ENCODE results near the gene HERC2. TPM values are rescaled to one million over a fixed set of nuclear protein-coding genes. Genes with fewer than 3 reads are reported as not detected.
"Not testable (repeated sequence)": the region's sequence is repeated elsewhere in the genome, so short reads cannot be mapped to it uniquely, and the experiment has no call there.

HERC2 gene
- total and polyA plus RNA-seq, 2 of the 4 experiments (the other 2 are of a cell fraction): 20.8 to 28.9 TPM

DNA sequence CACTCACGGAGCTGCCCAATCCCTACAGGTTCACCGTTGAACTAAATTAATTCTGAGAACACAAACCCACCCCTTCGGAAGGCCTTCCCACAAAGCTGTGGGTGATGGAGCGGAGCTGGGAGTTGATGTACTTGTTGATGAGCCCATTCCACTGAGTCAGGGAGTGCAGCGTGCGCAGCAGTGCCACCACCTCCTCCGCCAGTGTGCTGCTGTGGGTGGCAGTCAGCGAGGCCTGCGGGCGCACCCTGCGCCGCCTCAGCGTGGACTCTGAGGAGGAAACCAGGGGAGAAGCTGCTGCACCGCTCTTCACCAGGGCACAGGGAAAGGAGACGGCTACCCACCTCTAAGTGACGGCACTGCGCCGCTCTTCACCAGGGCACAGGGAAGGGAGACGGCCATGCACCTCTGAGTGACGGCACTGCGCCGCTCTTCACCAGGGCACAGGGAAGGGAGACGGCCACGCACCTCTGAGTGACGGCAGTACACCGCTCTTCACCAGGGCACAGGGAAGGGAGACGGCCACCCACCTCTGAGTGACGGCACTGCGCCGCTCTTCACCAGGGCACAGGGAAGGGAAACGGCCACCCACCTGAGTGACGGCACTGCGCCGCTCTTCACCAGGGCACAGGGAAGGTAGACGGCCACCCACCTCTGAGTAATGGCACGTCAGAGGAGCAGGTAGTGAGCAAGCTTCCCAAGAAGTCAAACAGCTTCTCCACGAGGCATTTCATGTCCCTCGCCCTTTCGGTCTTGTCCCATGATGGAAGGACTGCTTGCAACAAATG, 107.8 kb downstream of the HERC2 start:
- H2AK9ac ChIP-seq (replicated peaks; ENCODE audit: low read depth, low read length, poor library complexity); H3K27me3 ChIP-seq (ENCODE audit: control insufficient read depth, insufficient read depth, low read length); H3K14ac ChIP-seq (replicated peaks; ENCODE audit: low read depth, low read length); POLR2A ChIA-PET (ENCODE audit: unreplicated experiment); CTCF ChIA-PET; in situ Hi-C loops (cut with MboI; ENCODE audit: low sequenced_read_pairs); H3K4me1 ChIP-seq (ENCODE audit: control insufficient read depth, insufficient read depth, low read length); H3K56ac ChIP-seq (ENCODE audit: extremely low read depth, insufficient read depth, low read length); DNase-seq; H2BK120ac ChIP-seq (ENCODE audit: low read depth, low read length); H3K18ac ChIP-seq (ENCODE audit: low read depth, low read length); H3K79me1 ChIP-seq (ENCODE audit: low read depth in 1 of 2, low read length in 2 of 2); H3K4ac ChIP-seq (ENCODE audit: low read depth, low read length); H3K9me1 ChIP-seq (ENCODE audit: insufficient read depth, low read length); dilution Hi-C loops (cut with HindIII; ENCODE audit: low sequenced_read_pairs, unreplicated experiment); H4K5ac ChIP-seq (ENCODE audit: low read depth, low read length); intact Hi-C loops (cut with micrococcal nuclease); H3K27ac ChIP-seq (ENCODE audit: insufficient read depth, low read length); H2BK15ac ChIP-seq (ENCODE audit: low read depth, low read length); H4K8ac ChIP-seq (ENCODE audit: low read depth in 2 of 2, low read length in 2 of 2); H2AK5ac ChIP-seq (ENCODE audit: low read depth, low read length); H2BK5ac ChIP-seq (ENCODE audit: low read depth, low read length, poor library complexity, severe bottlenecking); H3K23ac ChIP-seq (ENCODE audit: low read depth, low read length); H3K9ac ChIP-seq (ENCODE audit: low read depth, low read length); H4K91ac ChIP-seq (ENCODE audit: insufficient read depth, low read depth, low read length); BruUV-seq (replicated peaks); ATAC-seq (ENCODE audit: low read depth); H4K20me1 ChIP-seq (ENCODE audit: insufficient read depth, low read length); H3K4me2 ChIP-seq (ENCODE audit: low read depth, low read length); H2BK20ac ChIP-seq (ENCODE audit: low read depth, low read length); H3K9me3 ChIP-seq (ENCODE audit: control insufficient read depth, insufficient read depth, low read length); H3K4me3 ChIP-seq (ENCODE audit: insufficient read depth, low read depth, low read length); H2AFZ ChIP-seq (replicated peaks; ENCODE audit: low read length, poor library complexity): not testable (repeated sequence)
- H3K36me3 ChIP-seq (ENCODE audit: control insufficient read depth, insufficient read depth, low read length): peaks cover 28% of the 10 kb centered on the region
- 98% methylated on average over 8 of the region's 39 CpGs; no CpG with 5 or more reads in 1 of the 2 experiments for WGBS, 2 experiments (ENCODE audit: extremely low coverage in 2 of 2, insufficient read length in 1 of 2)

DNA sequence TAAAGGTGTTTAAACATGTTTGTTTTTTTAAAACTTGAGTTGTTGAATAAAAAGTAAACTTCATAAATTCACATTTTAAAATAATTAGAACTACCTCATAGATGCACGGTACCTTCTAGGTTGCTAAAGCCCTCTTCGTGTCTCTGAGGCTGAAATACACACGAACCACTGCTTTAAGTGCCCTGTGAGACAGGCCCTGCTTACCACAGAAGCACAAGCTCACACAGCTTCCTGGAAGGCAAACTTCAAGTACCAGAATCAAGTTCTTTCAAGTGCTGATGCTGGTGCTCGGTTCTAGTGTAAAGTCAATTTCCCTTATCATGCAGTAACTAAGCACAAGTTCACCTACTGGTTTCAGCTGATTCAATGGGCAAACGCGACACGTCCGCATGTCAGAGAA, 108.6 kb downstream of the HERC2 start:
- H4K8ac ChIP-seq (ENCODE audit: low read depth in 2 of 2, low read length in 2 of 2); ATAC-seq (ENCODE audit: low read depth); H3K14ac ChIP-seq (replicated peaks; ENCODE audit: low read depth, low read length); H3K9me1 ChIP-seq (ENCODE audit: insufficient read depth, low read length); POLR2A ChIA-PET (ENCODE audit: unreplicated experiment); H4K91ac ChIP-seq (ENCODE audit: insufficient read depth, low read depth, low read length); H3K79me1 ChIP-seq (ENCODE audit: low read depth in 1 of 2, low read length in 2 of 2); dilution Hi-C loops (cut with HindIII; ENCODE audit: low sequenced_read_pairs, unreplicated experiment); H4K20me1 ChIP-seq (ENCODE audit: insufficient read depth, low read length); H3K4me2 ChIP-seq (ENCODE audit: low read depth, low read length); DNase-seq; H2BK120ac ChIP-seq (ENCODE audit: low read depth, low read length); H2AK5ac ChIP-seq (ENCODE audit: low read depth, low read length); H3K27me3 ChIP-seq (ENCODE audit: control insufficient read depth, insufficient read depth, low read length); BruUV-seq (replicated peaks); H3K18ac ChIP-seq (ENCODE audit: low read depth, low read length); H3K23ac ChIP-seq (ENCODE audit: low read depth, low read length); H2AFZ ChIP-seq (replicated peaks; ENCODE audit: low read length, poor library complexity); in situ Hi-C loops (cut with MboI; ENCODE audit: low sequenced_read_pairs); CTCF ChIA-PET; H2BK15ac ChIP-seq (ENCODE audit: low read depth, low read length); H3K27ac ChIP-seq (ENCODE audit: insufficient read depth, low read length); H3K4me1 ChIP-seq (ENCODE audit: control insufficient read depth, insufficient read depth, low read length); H3K9ac ChIP-seq (ENCODE audit: low read depth, low read length); H3K4ac ChIP-seq (ENCODE audit: low read depth, low read length); H3K56ac ChIP-seq (ENCODE audit: extremely low read depth, insufficient read depth, low read length); H2AK9ac ChIP-seq (replicated peaks; ENCODE audit: low read depth, low read length, poor library complexity); H2BK5ac ChIP-seq (ENCODE audit: low read depth, low read length, poor library complexity, severe bottlenecking); H3K4me3 ChIP-seq (ENCODE audit: insufficient read depth, low read depth, low read length); intact Hi-C loops (cut with micrococcal nuclease); H3K9me3 ChIP-seq (ENCODE audit: control insufficient read depth, insufficient read depth, low read length); H4K5ac ChIP-seq (ENCODE audit: low read depth, low read length); H2BK20ac ChIP-seq (ENCODE audit: low read depth, low read length): not testable (repeated sequence)
- peaks cover 27% of the 10 kb centered on the region for H3K36me3 ChIP-seq (ENCODE audit: control insufficient read depth, insufficient read depth, low read length)
- no CpG with 5 or more reads among the region's 8 CpGs for WGBS, 2 experiments (ENCODE audit: extremely low coverage in 2 of 2, insufficient read length in 1 of 2)
